ENCODE data around the gene RNF8. TPM values are rescaled to one million over a fixed set of nuclear protein-coding genes. Genes with fewer than 3 reads are reported as not detected.

The RNF8 gene
- total and polyA plus RNA-seq, 10 of the 15 experiments (the other 5 are each of a cell fraction or from before 2014, with no cell fraction given) = 7.8 to 30.2 (median 23.3) TPM

DNA sequence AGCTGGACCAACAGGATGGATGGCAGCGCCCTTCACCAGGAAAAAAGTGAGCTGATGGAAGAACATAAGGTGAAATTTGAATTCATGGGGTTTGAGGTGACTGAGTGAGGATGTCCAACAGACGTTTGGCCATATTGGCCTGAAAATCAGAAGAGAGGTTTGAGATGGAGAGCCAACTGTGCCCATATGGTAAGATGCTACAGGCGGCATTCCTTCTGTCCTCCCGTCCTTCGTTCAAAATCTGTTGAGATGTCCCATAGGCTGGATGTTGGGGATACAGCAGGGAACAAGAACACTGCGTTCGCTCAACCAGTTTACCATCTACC, 78.8 kb downstream of the RNF8 start:
- Histone ChIP-seq H4K20me1 (ENCODE audit: control insufficient read depth, insufficient read depth) (no peaks in the 10 kb centered on the region), H3K27ac (ENCODE audit: control insufficient read depth, insufficient read depth) (peak overlapping the region; percentile 94), H3K4me1 (ENCODE audit: control insufficient read depth, insufficient read depth, low read length) (peaks cover 5% of the 10 kb centered on the region), H3K27me3 (replicated peaks in 1 of 2; ENCODE audit: control insufficient read depth in 2 of 2, insufficient read depth in 2 of 2, low read length in 1 of 2) (no peaks in the 10 kb centered on the region), H3K79me2 (ENCODE audit: control insufficient read depth, insufficient read depth, low read length) (peaks cover 42% of the 10 kb centered on the region), H3K4me3 (peak overlapping the region; percentile 97), H3K9ac (ENCODE audit: control insufficient read depth, insufficient read depth, low read length) (peak overlapping the region; percentile 94), H3K9me3 (replicated peaks; ENCODE audit: control insufficient read depth, insufficient read depth, low read length) (no peaks in the 10 kb centered on the region), H3K36me3 (ENCODE audit: control insufficient read depth in 2 of 2, insufficient read depth in 2 of 2, low read length in 1 of 2) (peaks cover 2 to 13% of the 10 kb centered on the region in 2 experiments; a peak in 2 of 4 replicates), H2AFZ (ENCODE audit: control insufficient read depth, low read depth, low read length) (peak overlapping the region; percentile 90), H3K4me2 (ENCODE audit: control insufficient read depth, insufficient read depth) (peak overlapping the region; percentile 84)
- ATAC-seq (no peak; the same call in 1 of the 3 replicates), DNase-seq (ENCODE audit: low read depth, low spot score) (no peak), FAIRE-seq (no peak)
- CTCF ChIA-PET = interaction anchor here (0.6 to 2.0 kb wide), 4 partner anchors 11 to 603 kb away, joined by 3 to 8 read pairs (median 4); no protein-coding TSS in a partner anchor
- no peak for TF ChIP-seq ZNF24 (IDR thresholded peaks at IDR 0.05)
- no peak for TF ChIP-seq MEF2B (IDR thresholded peaks at IDR 0.05; ENCODE audit: partially characterized antibody, poor library complexity, severe bottlenecking)
- TF ChIP-seq JUNB (IDR thresholded peaks at IDR 0.05) = no peak
- TF ChIP-seq ZBED1 (IDR thresholded peaks at IDR 0.05; ENCODE audit: borderline replicate concordance) = 0 out of 2 replicates have a peak, but pooled peaks have one; percentile 41
- no peak for TF ChIP-seq SIN3A (IDR thresholded peaks at IDR 0.05; ENCODE audit: low read depth, low read length)
- TF ChIP-seq, protein P1, sequence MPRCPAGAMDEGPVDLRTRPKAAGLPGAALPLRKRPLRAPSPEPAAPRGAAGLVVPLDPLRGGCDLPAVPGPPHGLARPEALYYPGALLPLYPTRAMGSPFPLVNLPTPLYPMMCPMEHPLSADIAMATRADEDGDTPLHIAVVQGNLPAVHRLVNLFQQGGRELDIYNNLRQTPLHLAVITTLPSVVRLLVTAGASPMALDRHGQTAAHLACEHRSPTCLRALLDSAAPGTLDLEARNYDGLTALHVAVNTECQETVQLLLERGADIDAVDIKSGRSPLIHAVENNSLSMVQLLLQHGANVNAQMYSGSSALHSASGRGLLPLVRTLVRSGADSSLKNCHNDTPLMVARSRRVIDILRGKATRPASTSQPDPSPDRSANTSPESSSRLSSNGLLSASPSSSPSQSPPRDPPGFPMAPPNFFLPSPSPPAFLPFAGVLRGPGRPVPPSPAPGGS (IDR thresholded peaks at IDR 0.05; ENCODE audit: borderline replicate concordance, insufficient read depth, low read depth, low read length, poor library complexity, severe bottlenecking) = no peak
- TF ChIP-seq ASH2L (IDR thresholded peaks at IDR 0.05; ENCODE audit: borderline replicate concordance, low read depth) = no peak
- no peak for TF ChIP-seq ESRRA (IDR thresholded peaks at IDR 0.05; ENCODE audit: low read length)
- 2% methylated on average over 7 of the region's 7 CpGs for WGBS (ENCODE audit: insufficient coverage, insufficient replicate concordance, low lambda C conversion rate, missing lambda C conversion rate)
- RAD21 ChIA-PET (ENCODE audit: unreplicated experiment) = interaction anchor here (2.6 kb wide), 1 partner anchor 133 kb away, joined by 12 read pairs; no protein-coding TSS in a partner anchor
- BruUV-seq (replicated peaks) = TSS peak; percentile 99
- in situ Hi-C loops (cut with MboI) = no loop called here
- SMC1A ChIA-PET (ENCODE audit: uncharacterized antibody, unreplicated experiment) = interaction anchor here (1.1 to 2.4 kb wide), 4 partner anchors 9 to 58 kb away, joined by 3 to 10 read pairs (median 6); no protein-coding TSS in a partner anchor
- POLR2A ChIA-PET = interaction anchor here (1.2 to 1.8 kb wide), 2 partner anchors 14 to 78 kb away, joined by 3 to 7 read pairs; partner anchors contain the start of gene RNF8
- intact Hi-C loops (cut with micrococcal nuclease; ENCODE audit: unreplicated experiment) = loop anchor here (5.0 kb wide), 1 partner anchor 125 kb away; no protein-coding TSS in a partner anchor

Measured in GM12878 (cell line).